NCI-H524 (cell line): ENCODE data around the gene SEC14L2.
"Not testable (repeated sequence)": the region's sequence is repeated elsewhere in the genome, so short reads cannot be mapped to it uniquely, and the experiment has no call there.

Experiments
- DNase-seq, 2 experiments: peaks; one replicate each; lab custom pipeline; 2025; lab: John Stamatoyannopoulos, UW

The SEC14L2 gene

DNA sequence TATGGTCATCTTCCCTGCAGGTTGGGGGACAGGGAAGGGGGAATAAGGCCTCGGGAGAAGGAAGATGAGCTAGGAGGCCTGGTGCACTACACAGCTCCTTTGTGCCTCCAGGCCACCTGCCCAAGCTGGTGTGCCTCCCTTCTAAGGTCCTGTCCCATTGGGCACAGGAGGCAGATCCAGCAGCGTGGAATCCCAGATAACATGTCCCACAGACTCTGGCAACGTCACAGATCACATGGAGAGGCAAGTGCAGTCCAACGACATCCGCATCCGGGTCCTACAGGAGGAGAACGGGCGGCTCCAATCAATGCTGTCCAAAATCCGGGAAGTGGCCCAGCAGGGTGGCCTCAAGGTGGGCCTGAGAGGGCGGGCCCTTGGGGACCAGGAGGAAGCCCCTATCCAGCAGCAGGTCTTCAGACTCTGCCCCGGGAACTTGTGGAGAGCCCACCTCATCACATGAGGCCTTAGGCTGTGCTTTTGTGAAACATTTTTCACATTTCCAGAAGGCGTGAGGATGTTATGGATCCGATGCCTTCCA is 21.4 kb upstream of the SEC14L2 start:
- DNase-seq, result no peak

DNA sequence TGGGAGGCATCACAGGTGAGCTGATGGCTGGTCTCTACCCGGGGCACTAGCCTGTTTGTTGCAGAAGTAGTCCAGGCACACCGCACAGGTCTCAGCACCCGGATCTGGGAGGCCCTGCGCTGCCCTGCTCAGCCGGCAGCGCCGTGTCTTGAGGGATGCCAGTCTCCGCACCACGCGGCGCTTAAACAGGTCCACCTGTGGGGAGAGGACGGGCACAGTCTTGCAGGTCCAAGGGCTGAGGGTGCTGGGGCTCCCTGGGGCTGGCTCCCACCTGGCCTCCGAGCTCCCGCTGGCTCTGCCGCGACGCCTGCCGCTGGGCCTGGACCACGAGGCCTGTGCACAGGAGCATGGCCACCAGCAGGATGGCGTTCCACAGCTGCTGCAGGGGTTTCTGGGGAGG is 16.8 kb upstream of the SEC14L2 start:
- no peak for DNase-seq

DNA sequence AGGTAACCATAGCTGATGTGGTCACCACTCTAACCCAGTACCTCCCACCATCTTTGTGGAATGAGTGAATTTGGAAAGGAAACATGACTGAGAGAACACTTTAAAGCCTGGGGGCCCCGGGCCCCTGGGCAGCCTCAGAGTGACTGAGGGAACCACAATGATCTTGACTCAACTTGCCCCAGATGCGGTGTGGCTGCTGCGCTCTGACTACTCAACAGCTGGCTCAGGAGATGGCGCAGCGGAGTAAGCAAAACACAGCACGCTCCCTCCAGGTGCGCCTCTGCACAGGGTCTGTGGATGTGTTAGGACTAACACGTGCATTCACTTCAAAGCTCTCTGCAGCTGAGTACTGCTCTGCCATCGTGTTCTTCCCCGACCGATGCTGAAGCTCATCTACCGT is 15.6 kb upstream of the SEC14L2 start:
- no peak for DNase-seq

DNA sequence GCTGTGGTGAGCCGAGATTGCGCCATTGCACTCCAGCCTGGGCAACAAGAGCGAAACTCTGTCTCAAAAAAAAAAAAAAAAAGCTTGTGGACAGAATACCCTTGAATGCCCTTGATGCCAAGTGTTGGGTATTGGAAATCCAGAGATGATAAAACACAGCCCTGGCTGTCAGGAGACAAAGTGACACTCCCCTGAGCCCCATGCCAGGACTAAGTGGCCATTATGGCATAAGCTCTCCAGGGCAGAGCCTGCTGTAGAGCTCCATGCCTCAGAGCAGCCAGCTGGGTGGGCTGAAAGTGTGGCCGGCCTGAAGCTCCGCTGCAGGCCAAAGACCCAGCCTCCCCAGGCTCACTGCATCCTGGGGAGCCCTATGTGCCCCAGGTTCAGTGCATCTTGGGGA is 14.5 kb upstream of the SEC14L2 start:
- DNase-seq, result no peak

DNA sequence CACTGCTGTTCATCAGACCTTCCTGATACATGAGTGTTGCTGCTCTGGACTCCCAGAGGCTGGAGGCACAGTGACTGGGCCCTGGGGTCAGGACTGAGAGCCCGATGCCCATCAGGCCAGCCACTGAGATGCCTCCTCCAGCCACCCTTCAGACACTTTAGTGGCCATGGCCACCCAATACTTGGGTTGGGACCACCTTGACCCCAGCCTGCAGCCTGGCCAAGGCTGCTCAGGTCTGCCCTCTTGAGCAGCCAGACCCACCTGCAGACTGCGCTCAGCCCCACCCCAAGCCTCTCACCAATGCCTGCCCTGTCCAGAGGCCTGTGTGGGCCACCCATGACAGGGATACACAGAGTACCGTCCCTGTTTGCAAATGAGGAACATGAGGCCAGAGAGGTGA is 13.8 kb upstream of the SEC14L2 start:
- no peak for DNase-seq

DNA sequence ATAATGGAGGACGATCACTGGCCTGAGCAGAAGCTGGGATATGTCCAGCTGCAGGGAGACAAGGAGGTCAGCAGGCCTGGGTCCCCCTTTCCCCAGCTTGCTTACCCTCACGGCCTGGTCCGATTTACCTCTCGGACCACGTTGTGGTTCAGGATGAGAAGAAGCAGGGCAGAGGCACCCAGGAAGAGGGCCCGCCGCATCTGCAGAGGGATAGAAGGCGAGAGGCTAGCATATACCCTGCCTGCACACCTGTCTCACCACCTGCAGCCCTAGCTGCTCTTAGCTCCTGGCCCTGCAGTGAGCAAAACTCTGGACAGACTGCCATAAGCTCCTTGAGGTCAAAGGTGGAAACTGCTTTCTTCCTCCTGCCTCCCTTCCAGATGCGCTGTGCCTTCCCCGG is 10.9 kb upstream of the SEC14L2 start:
- no peak for DNase-seq

DNA sequence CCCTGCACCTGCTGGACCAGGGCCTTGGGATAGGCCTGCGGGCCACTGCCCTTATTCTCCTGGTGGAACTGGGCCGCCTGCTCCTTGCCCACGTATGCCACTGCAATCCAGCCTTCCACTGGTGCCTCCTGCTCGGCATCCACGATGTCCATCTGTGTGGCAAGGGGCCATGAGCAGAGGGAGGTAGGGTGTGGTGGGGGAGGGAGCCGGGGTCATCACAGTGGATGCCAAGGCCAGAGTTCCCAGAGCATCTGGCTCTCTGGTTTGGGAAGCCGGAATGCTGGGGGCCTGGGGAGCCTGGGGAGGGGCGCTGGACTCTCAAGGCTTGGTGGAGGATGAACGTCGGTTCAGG is 10.2 kb upstream of the SEC14L2 start:
- DNase-seq, result no peak

DNA sequence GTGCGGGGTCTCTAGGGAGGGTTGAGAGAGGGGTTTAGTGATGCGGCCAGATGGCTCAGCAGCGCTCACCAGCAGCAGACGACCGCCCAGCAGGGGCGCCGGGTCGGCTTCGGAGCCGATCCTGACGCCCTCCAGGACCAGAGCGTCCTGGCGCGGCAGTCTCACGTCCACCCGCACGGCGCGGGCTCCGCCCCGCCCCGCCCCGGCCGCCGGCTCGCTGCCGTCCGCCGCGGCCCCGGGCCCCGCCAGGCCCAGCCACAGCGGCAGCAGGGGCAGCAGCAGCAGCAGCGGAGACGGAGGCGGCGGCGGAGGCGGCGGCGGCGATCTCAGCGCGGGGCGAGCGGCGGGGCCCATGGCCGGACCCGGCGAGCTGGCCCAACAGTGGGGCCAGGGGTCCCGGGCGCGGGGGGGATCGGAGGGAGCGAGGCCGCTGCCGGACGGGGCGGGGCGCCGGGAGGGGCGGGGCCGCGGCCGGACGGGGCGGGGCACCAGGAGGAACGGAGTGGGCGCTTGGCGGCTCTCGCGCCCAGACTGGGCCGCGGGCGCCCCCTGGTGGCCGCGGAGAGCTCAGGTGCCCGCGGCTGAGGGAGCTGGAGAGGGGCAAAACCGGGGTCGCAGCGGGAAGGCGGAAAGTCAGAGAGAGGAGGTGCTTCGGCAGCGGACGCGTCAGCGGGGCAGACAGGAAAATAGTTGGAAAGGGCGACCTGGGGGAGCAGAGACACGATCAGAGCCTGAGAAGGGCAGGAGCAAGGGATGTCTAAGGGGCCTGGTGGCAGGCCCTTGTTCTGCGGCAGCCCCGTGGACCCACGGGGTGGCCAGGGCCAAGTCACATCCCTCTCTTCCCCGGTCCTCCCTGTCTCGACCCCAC is 9.6 kb upstream of the SEC14L2 start, which contains the start of gene RNF215:
Gene RNF215, minus strand, starts transcription at position 452 of the 868 bp plus-strand sequence. Its CDS starts 98 bp downstream, at position 354.
- peak; percentile 87 to 93 for DNase-seq

DNA sequence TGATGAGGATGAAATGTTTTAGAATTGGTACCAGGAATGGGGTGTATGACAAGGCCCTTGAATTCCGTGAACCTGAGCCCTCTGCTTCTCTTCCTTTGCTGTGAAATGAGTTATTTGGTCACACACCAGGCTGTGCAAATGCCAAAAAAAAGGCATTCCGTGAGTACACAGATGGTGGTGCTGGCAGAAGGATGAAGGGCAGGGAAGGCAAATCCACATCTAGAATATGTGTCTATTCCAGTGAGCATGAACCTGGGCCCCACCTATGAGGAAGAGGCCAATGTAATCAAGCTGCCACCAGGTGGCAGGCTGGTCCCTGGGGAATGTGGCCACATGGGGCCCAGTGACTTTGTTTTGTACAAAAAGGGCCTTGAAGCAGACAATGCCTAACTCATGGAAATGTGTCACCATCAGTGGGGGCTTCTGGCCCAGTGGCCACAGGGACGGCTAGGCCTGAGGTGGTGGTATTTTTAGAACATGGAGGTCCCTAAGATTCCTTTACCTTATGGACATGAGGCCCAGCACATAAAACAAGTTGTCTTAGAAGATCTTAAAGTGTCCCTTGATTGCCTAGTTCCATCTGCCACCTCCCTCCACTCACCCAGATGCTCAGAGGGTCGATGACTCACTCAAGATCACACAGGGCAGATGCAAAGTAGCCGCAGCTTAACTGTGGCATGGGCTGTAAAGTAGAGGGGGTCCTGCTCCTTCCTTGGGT is 5.7 kb upstream of the SEC14L2 start:
- peak; percentile 86 to 94 for DNase-seq

DNA sequence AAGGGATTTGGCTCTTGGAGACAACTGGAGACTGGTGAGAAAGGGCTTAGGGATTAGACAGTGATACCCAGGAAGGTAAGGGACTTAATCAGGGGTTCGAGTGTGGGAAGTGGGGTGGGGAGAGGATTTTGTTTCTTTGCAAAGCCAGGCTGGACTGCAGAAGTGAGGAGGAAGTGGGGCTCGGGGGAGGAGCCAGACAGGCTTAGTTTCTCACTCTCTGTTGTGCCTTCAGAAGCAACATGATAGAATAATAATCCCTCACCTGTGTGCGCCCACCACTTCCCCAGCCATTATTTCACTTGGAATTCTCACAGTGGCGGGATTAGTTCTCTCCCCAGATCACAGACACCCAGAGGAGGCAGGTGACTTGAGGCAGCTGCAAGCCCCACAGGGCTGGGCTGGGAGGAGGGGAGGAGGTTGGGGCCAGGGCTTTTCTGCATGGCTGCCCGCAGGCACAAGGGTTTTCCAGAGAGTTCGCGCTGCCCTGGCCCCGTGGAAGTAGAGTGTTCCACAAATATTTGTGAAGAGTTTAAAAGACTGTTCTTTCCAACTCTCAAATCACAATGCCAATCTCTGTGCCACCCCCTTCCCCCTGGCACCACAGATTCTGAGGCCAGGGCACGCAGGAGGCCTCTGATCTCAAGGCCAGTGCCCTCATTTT is 4.0 kb upstream of the SEC14L2 start:
- peak; percentile 84 to 93 for DNase-seq

DNA sequence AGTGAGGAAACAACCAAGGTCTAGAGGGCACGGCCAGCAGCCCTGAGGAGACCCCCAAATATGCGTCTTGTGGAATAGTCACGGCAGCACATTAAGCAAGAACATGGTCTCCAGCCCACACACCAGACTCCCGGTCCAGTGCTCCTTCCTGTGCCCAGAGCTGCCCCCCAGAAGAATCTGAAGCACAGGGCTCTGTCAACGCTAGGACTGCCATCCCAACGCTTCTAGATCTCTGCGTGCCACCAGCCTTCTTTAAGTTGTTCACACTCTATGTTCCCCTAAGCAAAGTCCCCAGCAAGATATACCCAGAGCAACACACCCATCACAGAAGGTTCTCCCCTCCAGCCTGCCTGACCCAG is 3.5 kb upstream of the SEC14L2 start:
- no peak for DNase-seq

DNA sequence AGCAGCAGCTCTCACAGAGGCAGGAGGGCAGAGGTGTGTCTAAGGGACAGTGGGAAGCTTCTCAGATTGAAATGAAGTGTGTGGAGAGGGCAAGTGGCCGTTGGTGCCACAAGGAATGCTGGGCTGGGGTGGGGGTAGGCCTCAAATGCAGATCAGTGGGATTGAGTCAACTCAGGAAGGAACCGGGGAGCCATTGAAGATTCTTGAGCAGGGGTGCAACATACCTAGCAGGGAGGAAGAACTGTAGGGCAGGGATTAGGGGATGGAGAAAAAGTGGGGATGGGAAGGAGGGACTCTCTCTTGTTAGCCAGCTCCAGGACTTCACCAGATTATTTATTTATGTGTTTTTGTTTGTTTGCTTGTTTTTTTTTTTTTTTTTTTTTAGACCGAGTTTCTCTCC is 2.9 kb upstream of the SEC14L2 start:
- DNase-seq, result no peak

DNA sequence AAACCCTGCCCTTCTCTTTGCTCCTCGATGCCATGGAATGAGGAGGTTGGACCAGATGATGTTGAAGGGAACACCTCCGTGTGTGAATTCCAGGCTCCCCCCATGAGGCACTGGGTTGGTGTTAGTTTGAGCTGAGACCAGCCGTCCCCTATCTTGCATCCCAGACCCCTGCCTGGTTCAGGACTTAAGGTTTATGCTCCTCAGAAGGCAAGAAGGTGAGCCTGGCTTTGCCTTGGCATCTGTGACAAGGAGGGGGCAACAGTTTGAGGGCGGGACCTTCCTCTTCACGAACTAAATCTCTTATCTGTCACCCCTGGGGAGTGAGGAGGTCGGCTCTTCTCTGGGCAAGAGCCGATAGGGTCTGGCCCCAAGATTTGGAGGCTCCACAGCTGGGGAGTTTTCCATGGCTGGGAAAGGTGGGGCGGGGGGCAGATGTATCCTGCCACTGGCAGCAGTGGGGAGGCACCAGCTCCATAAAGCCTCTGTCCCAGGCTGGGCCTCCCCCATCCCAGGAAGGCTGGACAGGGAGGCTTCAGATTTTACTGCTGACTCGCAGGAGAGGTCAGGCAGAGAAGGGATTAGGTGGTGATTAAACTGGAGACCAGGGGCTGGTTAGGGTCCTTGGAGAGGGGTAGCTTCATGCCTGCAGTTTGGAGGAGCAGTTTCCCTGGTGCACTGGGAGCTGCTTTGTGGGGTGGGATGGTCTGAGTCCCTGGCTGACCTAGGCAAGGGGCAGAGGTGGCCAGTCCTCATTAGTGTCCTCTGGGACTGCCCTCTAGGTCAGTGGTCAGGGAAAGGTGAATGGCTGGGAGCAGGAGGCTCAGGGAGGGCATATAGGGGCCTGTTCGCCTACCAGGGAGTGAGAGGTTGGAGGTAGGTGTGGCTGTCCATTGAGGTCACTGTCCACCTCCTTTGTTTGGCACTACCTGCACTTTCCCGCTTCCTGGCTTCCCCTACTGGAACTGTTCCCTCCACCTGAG is 1.1 kb downstream of the SEC14L2 start:
- DNase-seq, result peak in 1 of 2 experiments; percentile 39

DNA sequence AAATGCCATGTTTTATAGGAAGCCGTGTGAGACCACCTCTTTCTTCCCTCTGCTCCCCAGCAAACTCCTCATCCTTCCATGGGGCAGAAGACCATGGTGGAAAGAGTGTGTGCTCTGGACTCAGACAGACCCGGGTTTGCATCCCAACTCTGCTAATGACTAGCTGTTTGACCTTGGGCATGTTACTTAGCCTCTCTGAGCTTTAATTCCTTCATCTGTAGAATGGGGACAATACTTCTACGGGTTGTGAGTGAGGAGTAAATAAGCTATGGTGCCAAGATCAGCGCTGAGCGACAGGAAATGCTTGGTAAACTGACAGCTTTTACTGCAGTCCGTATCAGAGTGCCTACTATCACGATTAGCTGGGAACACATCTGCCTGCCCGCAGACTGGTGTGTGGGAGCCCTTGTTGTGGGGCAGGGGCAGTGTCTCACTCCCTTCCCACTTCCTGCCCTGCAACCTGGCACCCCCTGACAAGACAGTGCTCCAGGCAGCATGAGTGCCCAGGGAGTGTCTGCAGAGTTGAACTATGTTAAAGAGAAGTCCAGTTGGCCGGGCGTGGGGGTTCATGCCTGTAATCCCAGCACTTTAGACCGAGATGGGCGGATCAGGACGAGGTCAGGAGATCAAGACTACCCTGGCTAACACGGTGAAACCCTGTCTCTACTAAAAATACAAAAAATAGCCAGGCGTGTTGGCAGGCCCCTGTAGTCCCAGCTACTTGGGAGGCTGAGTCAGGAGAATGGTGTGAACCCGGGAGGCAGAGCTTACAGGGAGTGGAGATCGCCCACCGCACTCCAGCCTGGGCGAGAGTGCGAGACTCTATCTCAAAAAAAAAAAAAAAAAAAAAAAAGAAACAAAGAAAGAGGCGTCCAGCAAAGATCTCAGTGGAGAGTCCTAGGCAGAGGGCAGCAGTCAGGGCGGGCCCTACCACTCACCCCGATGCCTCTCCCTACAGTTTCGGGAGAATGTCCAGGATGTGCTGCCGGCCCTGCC is 2.2 kb downstream of the SEC14L2 start:
- DNase-seq, result no peak

DNA sequence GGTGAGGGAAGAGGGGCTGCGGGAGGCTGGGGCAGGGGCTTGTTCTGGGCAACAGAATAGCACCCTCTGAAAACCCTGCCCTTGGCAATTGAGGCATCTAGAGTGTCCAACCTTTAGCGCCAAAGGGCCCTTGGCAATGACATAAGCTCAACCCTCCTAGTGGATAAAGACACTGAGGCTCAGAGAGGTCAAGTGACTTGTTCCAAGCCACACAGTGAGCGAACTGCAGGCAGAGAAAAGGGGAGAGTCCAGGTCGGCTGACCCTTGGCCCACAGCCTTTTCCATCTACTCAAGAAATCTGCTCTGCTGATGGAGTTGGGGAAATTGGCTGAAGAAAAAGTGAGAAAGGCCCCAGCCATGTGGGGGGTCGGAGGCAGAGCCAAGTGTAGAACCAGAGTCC is 2.9 kb downstream of the SEC14L2 start:
- DNase-seq, result no peak

DNA sequence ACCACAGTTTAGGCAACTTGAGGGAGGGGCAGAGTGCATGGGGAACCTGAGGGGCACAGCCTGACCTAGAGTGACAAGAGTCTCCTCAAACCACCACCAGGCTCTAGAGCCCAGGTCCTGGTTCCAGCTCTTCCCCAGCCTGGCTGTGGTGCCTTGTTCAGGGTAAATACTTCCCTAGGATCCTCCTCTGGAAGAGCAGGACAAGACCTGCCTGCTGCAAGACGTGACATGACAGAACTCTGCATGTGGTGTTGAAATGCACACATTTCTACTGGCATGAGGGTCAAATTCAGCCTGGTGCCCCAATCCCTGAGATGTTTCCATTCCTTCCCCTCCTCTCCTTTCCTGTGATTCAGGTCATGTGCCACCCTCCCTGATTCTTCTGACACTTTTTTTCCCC is 3.3 kb downstream of the SEC14L2 start:
- no peak for DNase-seq

DNA sequence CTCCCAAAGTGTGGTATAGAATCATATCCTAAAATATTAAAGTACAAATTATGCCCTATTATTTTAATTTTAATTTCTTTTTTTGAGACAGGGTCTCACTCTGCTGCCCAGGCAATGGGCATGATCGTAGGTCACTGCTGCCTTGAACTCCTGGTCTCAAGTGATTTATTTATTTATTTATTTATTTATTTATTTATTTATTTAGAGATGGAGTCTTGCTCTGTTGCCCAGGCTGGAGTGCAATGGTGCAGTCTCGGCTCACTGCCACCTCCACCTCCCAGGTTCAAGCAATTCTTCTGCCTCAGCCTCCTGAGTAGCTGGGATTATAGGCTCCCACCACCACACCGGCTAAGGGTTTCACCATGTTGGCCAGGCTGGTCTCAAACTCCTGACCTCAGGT is 4.2 kb downstream of the SEC14L2 start:
- not testable (repeated sequence) for DNase-seq

DNA sequence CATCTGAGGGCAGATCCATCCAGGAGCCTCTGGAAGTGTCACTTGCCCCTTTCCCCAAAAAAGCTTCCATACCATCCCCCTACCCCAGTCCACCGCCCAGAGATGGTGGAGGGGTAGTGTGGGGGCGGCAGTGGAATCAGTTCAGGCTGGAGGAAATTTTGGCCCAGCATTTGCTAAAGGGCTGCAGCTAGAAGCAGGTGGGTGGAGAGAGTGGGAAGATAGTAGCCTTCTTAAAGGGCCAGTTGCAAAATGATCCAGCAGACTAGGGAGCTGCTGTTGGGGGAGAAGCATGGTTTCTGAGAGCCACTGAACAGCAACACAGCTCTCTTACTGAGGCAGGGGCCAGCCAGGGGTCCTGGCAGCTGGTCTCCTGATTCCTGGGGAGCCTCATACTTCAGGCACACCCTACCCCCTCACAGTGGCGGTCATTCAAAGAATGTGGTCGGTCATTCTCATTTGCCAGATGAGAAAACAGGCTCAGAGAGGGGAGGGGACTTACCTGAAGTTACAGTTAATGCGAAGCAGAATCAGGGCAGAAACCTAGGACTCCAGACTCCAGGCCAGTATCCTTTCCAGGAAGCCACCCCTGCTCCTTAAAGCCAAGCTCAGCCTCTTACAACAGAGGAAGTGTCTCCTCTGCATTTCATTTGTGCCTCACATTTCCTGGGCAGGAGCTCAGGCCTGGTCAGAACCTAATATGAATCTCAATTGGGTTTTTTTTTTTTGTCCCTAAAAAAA is 5.4 kb downstream of the SEC14L2 start:
- no peak for DNase-seq

DNA sequence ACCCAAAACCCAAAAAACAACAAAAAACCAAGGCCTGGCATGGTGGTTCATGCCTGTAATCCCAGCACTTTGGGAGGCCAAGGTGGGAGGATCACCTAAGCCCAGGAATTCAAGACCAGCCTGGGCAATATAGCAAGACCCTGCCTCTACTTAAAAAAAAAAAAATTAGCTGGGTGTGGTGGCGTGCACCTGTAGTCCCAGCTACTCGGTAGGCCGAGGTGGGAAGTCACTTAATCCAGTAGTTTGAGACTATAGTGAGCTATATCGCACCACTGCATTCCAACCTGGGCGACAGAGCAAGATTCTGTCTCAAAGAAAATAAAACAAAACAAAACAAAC is 5.9 kb downstream of the SEC14L2 start:
- not testable (repeated sequence) for DNase-seq

DNA sequence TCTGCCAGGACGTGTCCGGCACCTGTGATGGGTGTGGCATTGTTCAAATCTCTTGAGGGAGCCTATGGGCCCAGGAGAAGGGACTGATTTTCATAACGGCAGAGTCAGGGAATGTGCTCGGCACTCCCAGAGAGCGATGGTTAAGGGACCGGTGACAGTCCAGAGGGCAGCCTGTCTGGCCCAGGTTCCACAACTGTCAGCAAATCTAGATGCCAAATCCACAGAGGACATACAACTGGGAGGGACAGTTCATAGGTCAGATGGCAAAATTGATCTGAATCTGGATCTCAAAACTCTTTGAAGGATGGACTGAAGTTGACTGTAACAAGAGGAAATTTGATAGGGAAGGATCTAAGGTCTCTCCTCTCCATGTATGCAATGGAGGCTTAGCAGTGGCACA is 7.5 kb downstream of the SEC14L2 start:
- DNase-seq, result no peak
